Measurements from ENCODE around the gene RPL13. TPM values are rescaled to one million over a fixed set of nuclear protein-coding genes. Genes with fewer than 3 reads are reported as not detected.

Gene RPL13
- total and polyA plus RNA-seq, 2 experiments from 2014 or later, result 1,293 to 5,939 TPM

GRCh38 chr16:89599902-89600301 lies 39.4 kb downstream of the RPL13 start:
- H3K27ac ChIP-seq, result peak overlapping the region; percentile 65
- peak in 1 of 2 donors; percentile 40 for DNase-seq (ENCODE audit: low read depth in 1 of 2, low spot score in 1 of 2)
- H3K27me3 ChIP-seq, result no peaks in the 10 kb centered on the region
- no peaks in the 10 kb centered on the region for H3K36me3 ChIP-seq
- H3K9me3 ChIP-seq (ENCODE audit: low read depth), result no peaks in the 10 kb centered on the region
- TF ChIP-seq CTCF (IDR thresholded peaks at IDR 0.05; ENCODE audit: low read depth, low read length), result no peak
- peaks cover 24% of the 10 kb centered on the region for H3K4me1 ChIP-seq (ENCODE audit: low read depth)
- no peak overlapping the region for H3K4me3 ChIP-seq

- H3K4me1 ChIP-seq (ENCODE audit: low read depth), result peaks cover 24% of the 10 kb centered on the region
Measured at GRCh38 chr16:89600427-89600826, 39.9 kb downstream of the RPL13 start.

GRCh38 chr16:89600956-89601355 lies 40.5 kb downstream of the RPL13 start:
- no peaks in the 10 kb centered on the region for H3K27me3 ChIP-seq
- no peak overlapping the region for H3K4me3 ChIP-seq
- H3K9me3 ChIP-seq (ENCODE audit: low read depth), result no peaks in the 10 kb centered on the region
- no peaks in the 10 kb centered on the region for H3K36me3 ChIP-seq
- no peak overlapping the region for H3K27ac ChIP-seq
- no peak for TF ChIP-seq CTCF (IDR thresholded peaks at IDR 0.05; ENCODE audit: low read depth, low read length)
- H3K4me1 ChIP-seq (ENCODE audit: low read depth), result peaks cover 24% of the 10 kb centered on the region
- no peak for DNase-seq (ENCODE audit: low read depth in 1 of 2, low spot score in 1 of 2)

More at GRCh38 chr16:89600427-89600826, 39.9 kb downstream of the RPL13 start:
- no peak for DNase-seq (ENCODE audit: low read depth in 1 of 2, low spot score in 1 of 2)
- H3K9me3 ChIP-seq (ENCODE audit: low read depth), result no peaks in the 10 kb centered on the region
- peak overlapping the region; percentile 65 for H3K27ac ChIP-seq
- no peak for TF ChIP-seq CTCF (IDR thresholded peaks at IDR 0.05; ENCODE audit: low read depth, low read length)
- no peak overlapping the region for H3K4me3 ChIP-seq
- no peaks in the 10 kb centered on the region for H3K36me3 ChIP-seq
- no peaks in the 10 kb centered on the region for H3K27me3 ChIP-seq

- no peak for TF ChIP-seq CTCF (IDR thresholded peaks at IDR 0.05; ENCODE audit: low read depth, low read length)
- no peaks in the 10 kb centered on the region for H3K36me3 ChIP-seq
- H3K4me1 ChIP-seq (ENCODE audit: low read depth), result peaks cover 24% of the 10 kb centered on the region
- no peak overlapping the region for H3K27ac ChIP-seq
- DNase-seq (ENCODE audit: low read depth in 1 of 2, low spot score in 1 of 2), result no peak
- no peak overlapping the region for H3K4me3 ChIP-seq
- no peaks in the 10 kb centered on the region for H3K9me3 ChIP-seq (ENCODE audit: low read depth)
- H3K27me3 ChIP-seq, result no peaks in the 10 kb centered on the region
Measured at GRCh38 chr16:89601906-89602272, 41.4 kb downstream of the RPL13 start.

- Histone ChIP-seq H3K4me1 (ENCODE audit: low read depth) (peaks cover 24% of the 10 kb centered on the region), H3K27ac (no peak overlapping the region), H3K9me3 (ENCODE audit: low read depth) (no peaks in the 10 kb centered on the region), H3K36me3 (no peaks in the 10 kb centered on the region), H3K27me3 (no peaks in the 10 kb centered on the region), H3K4me3 (no peak overlapping the region)
- peak; percentile 44 to 89 for DNase-seq (ENCODE audit: low read depth in 1 of 2, low spot score in 1 of 2)
- no peak for TF ChIP-seq CTCF (IDR thresholded peaks at IDR 0.05; ENCODE audit: low read depth, low read length)
Measured at GRCh38 chr16:89602273-89602951, 41.9 kb downstream of the RPL13 start.
